Endothelial cell of umbilical vein (primary cell): ENCODE results near the gene RINL. TPM values are rescaled to one million over a fixed set of nuclear protein-coding genes. Genes with fewer than 3 reads are reported as not detected.

Experiments used
- BruUV-seq: library from RNA; stranded (reverse); fragments of 400-500 nt; replicated peaks from 2 replicates; lab custom pipeline; 2021; lab: Mats Ljungman, UMichigan
- CTCF ChIA-PET: fragments of 300-600, 350-600 bp; sonication (Branson Sonifier 250); formaldehyde crosslinking; loops from one replicate; lab custom pipeline; 2021; ENCODE audit warnings: antibody characterized with exemption, inconsistent platforms; lab: Charles Lee
- POLR2A ChIA-PET: fragments of 300-600, 350-600 bp; sonication (Branson Sonifier 250); formaldehyde crosslinking; loops from one replicate; lab custom pipeline; 2021; ENCODE audit warnings: antibody characterized with exemption, inconsistent platforms; lab: Charles Lee
- DNase-seq: peaks from one replicate; pipeline ENCODE4 v3.0.0-alpha.2; 2011; ENCODE audit warnings: low read depth, low spot score
- FAIRE-seq: peaks from 2 replicates; lab custom pipeline; 2011; peaks lifted over from hg19 to GRCh38; lab: Jason Lieb, UNC
- H2AFZ ChIP-seq: 2 replicates; pipeline ENCODE4 v1.6.0; 2012; ENCODE audit warnings: low read depth, low read length, control low read depth, inconsistent platforms
- H3K27ac ChIP-seq: 2 replicates; pipeline ENCODE4 v1.5.1; 2011; ENCODE audit warnings: low read depth, mild to moderate bottlenecking, control low read depth, low read length, moderate library complexity; ENCODE audit not compliant: insufficient read depth
- H3K27me3 ChIP-seq, 2 experiments: 2 replicates each; pipeline versions ENCODE4 v1.6.0 to v1.6.1; 2011; ENCODE audit warnings: low read length in 2 of 2, mixed read lengths in 1 of 2; ENCODE audit not compliant: control insufficient read depth in 2 of 2, insufficient read depth in 2 of 2
- H3K36me3 ChIP-seq, 2 experiments: 2 replicates in 1 of 2; 3 replicates in 1 of 2; pipeline ENCODE4 v1.5.1; 2011; ENCODE audit warnings: low read length in 2 of 2, mild to moderate bottlenecking in 1 of 2, moderate library complexity in 1 of 2; ENCODE audit not compliant: control insufficient read depth in 2 of 2, insufficient read depth in 2 of 2; ENCODE audit errors: extremely low read depth in 1 of 2
- H3K4me1 ChIP-seq: 3 replicates; pipeline ENCODE4 v1.5.1; 2011; ENCODE audit warnings: mild to moderate bottlenecking, low read length; ENCODE audit not compliant: control insufficient read depth, insufficient read depth; ENCODE audit errors: extremely low read depth
- H3K4me2 ChIP-seq: 2 replicates; pipeline ENCODE4 v1.6.1; 2011; ENCODE audit warnings: low read length, control low read depth, mixed read lengths; ENCODE audit not compliant: insufficient read depth
- H3K4me3 ChIP-seq, 3 experiments: fragments of 200-600 bp in 1 of 3; sonication (generic), shearing (Covaris generic) in 1 of 3; replicated peaks in 1 of 3; 2 replicates each; pipeline ENCODE4 v1.5.1; 2011 to 2016; ENCODE audit warnings: control low read depth in 3 of 3, low read length in 3 of 3, mild to moderate bottlenecking in 2 of 3, inconsistent platforms in 1 of 3, low read depth in 1 of 3, moderate library complexity in 1 of 3; ENCODE audit not compliant: insufficient read depth in 1 of 3
- H3K79me2 ChIP-seq: 2 replicates; pipeline ENCODE4 v1.6.0; 2012; ENCODE audit warnings: low read length, inconsistent platforms; ENCODE audit not compliant: control insufficient read depth, insufficient read depth
- H3K9ac ChIP-seq: replicated peaks from 2 replicates; pipeline ENCODE3; 2011; ENCODE audit warnings: low read length, control low read depth; ENCODE audit not compliant: insufficient read depth; ENCODE audit errors: extremely low read depth
- H3K9me1 ChIP-seq: replicated peaks from 3 replicates; pipeline ENCODE4 v1.6.0; 2011; ENCODE audit warnings: mild to moderate bottlenecking, low read length; ENCODE audit not compliant: control insufficient read depth, insufficient read depth; ENCODE audit errors: extremely low read depth
- H3K9me3 ChIP-seq: replicated peaks from 2 replicates; pipeline ENCODE4 v1.5.1; 2012; ENCODE audit warnings: low read length, inconsistent platforms; ENCODE audit not compliant: control insufficient read depth, insufficient read depth
- H4K20me1 ChIP-seq: replicated peaks from 2 replicates; pipeline ENCODE3; 2011; ENCODE audit warnings: mild to moderate bottlenecking, low read length; ENCODE audit not compliant: control insufficient read depth, insufficient read depth; ENCODE audit errors: extremely low read depth
- CTCF ChIP-seq, 2 donors: IDR thresholded peaks; 1 replicate in 1 of 2; 2 replicates in 1 of 2; pipeline ENCODE4 v1.5.1; 2011; ENCODE audit warnings: low read length in 2 of 2, mild to moderate bottlenecking in 2 of 2, moderate library complexity in 2 of 2, control low read depth in 1 of 2, inconsistent platforms in 1 of 2, low read depth in 1 of 2; ENCODE audit not compliant: insufficient read depth in 1 of 2; ENCODE audit errors: extremely low read depth in 1 of 2
- EZH2 ChIP-seq: IDR thresholded peaks from 2 replicates; pipeline ENCODE4 v1.6.1; 2012; ENCODE audit warnings: borderline replicate concordance, low read depth, mild to moderate bottlenecking, moderate library complexity, low read length, inconsistent platforms; ENCODE audit not compliant: severe bottlenecking
- FOS ChIP-seq: IDR thresholded peaks from 2 replicates; pipeline ENCODE4 v1.6.1; 2011; ENCODE audit warnings: mild to moderate bottlenecking, low read length, moderate library complexity, borderline replicate concordance; ENCODE audit not compliant: insufficient read depth
- GATA2 ChIP-seq: IDR thresholded peaks from 2 replicates; pipeline ENCODE4 v1.7.0; 2011; ENCODE audit warnings: low read depth, mild to moderate bottlenecking, moderate library complexity, mixed read lengths, low read length; ENCODE audit not compliant: insufficient read length, insufficient read depth
- JUN ChIP-seq: IDR thresholded peaks from 2 replicates; pipeline ENCODE4 v1.6.1; 2011; ENCODE audit warnings: borderline replicate concordance, low read depth; ENCODE audit not compliant: insufficient read length, insufficient read depth
- MAX ChIP-seq: IDR thresholded peaks from 2 replicates; pipeline ENCODE4 v1.6.1; 2011; ENCODE audit not compliant: insufficient read depth, insufficient read length
- MYC ChIP-seq: IDR thresholded peaks from one replicate; pipeline ENCODE4 v1.6.1; 2011; ENCODE audit warnings: mild to moderate bottlenecking, low read depth, low read length
- POLR2A ChIP-seq: IDR thresholded peaks from 2 replicates; pipeline ENCODE4 v1.6.1; 2012; ENCODE audit warnings: low read depth, mild to moderate bottlenecking, control low read depth, low read length
- POLR2AphosphoS5 ChIP-seq: IDR thresholded peaks from 2 replicates; pipeline ENCODE4 v1.6.1; 2012; ENCODE audit warnings: low read depth, mild to moderate bottlenecking, control low read depth, low read length, moderate library complexity; ENCODE audit not compliant: insufficient read depth
- dilution Hi-C: fragments of 300-500 bp; cut with MboI; formaldehyde crosslinking; loops from one replicate; pipeline ENCODE4 v1.15.0; 2019; ENCODE audit warnings: low sequenced_read_pairs; ENCODE audit not compliant: extremely low pct_ligation_motif_present
- intact Hi-C: fragments of 100-400 bp; cut with micrococcal nuclease; formaldehyde crosslinking; loops from one replicate; pipeline ENCODE4 v1.10.0; 2022
- polyA plus RNA-seq, 4 experiments: library from polyadenylated mRNA; depleted of rRNA in 3 of 4; stranded (reverse) in 3 of 4; unstranded in 1 of 4; fragments of >200 nt; gene quantifications; 2 replicates each; pipeline versions ENCODE4 v1.2.1 to v1.2.3, GENCODE V29; 2011 to 2012; ENCODE audit warnings: missing spikeins in 1 of 4
- total RNA-seq: library from RNA; stranded (reverse); gene quantifications from 2 replicates; pipeline ENCODE4 v1.2.3, GENCODE V29; 2021

RINL gene
- total and polyA plus RNA-seq, 2 donors (not counting 3 experiments of a cell fraction or from before 2014, with no cell fraction given) = 5.3 to 10.1 TPM

- TF ChIP-seq POLR2AphosphoS5 = no peak
- TF ChIP-seq POLR2A = no peak
- no peak for TF ChIP-seq CTCF (IDR thresholded peaks at IDR 0.05; ENCODE audit: extremely low read depth in 1 of 2, insufficient read depth in 1 of 2, low read depth in 1 of 2, low read length in 2 of 2)
- no peak for TF ChIP-seq MAX
- TF ChIP-seq EZH2 = no peak
- no peak for TF ChIP-seq GATA2
- TF ChIP-seq JUN = no peak
- no peak for TF ChIP-seq FOS
- TF ChIP-seq MYC = no peak
- dilution Hi-C loops = no loop called here
- DNase-seq (peak; percentile 64), FAIRE-seq (no peak)
- Histone ChIP-seq H4K20me1 (no peaks in the 10 kb centered on the region), H3K9me1 (no peaks in the 10 kb centered on the region), H3K4me1 (peaks cover 13% of the 10 kb centered on the region), H3K27ac (peak overlapping the region; percentile 78), H3K36me3 (peaks cover 5 to 8% of the 10 kb centered on the region in 2 experiments), H2AFZ (peak overlapping the region; percentile 80), H3K9me3 (no peaks in the 10 kb centered on the region), H3K4me3 (peak overlapping the region; percentile 3 to 78 (median 67)), H3K4me2 (peak overlapping the region; percentile 71), H3K9ac (peak overlapping the region; percentile 77), H3K79me2 (no peaks in the 10 kb centered on the region), H3K27me3 (no peaks in the 10 kb centered on the region)
- BruUV-seq = TSS peak; percentile 25
- CTCF ChIA-PET = interaction anchor here (0.8 to 2.9 kb wide), 8 partner anchors 32 to 99 kb away, joined by 3 to 24 read pairs (median 3); partner anchors contain the start of genes MRPS12 and SARS2
- POLR2A ChIA-PET = interaction anchor here (0.8 to 1.6 kb wide), 3 partner anchors 11 to 20 kb away, joined by 3 to 5 read pairs (median 4); no protein-coding TSS in a partner anchor
- intact Hi-C loops = loop anchor here (1.0 to 5.0 kb wide), 5 partner anchors 19 to 94 kb away; no protein-coding TSS in a partner anchor
Measured at GRCh38 chr19:38831142-38831605, 46.9 kb downstream of the RINL start.
